SK-N-SH treated with all-trans-retinoic acid at 6 μM for 48 hours (cell line): ENCODE measurements around the gene ELMO1.

Source experiments
- ATAC-seq: fragments of 200-7000 bp; cut with Tn5 transposase; 3 replicates; pipeline ENCODE4 v1.9.1; 2020; ENCODE audit warnings: mild to moderate bottlenecking, moderate library complexity
- ARNTL ChIP-seq: fragments of 450-650 bp; formaldehyde crosslinking; IDR thresholded peaks from 2 replicates; pipeline ENCODE4 v1.5.0; 2020; ENCODE audit warnings: low read depth, mild to moderate bottlenecking, moderate library complexity, borderline replicate concordance
- CREB5 ChIP-seq: fragments of 250-450 bp; sonication (Bioruptor Pico); IDR thresholded peaks from 2 replicates; pipeline ENCODE4 v1.5.1; 2020; ENCODE audit warnings: low read depth, mild to moderate bottlenecking, moderate library complexity
- CSDC2 ChIP-seq: fragments of 250-450 bp; sonication (Bioruptor Pico); IDR thresholded peaks from 2 replicates; pipeline ENCODE4 v1.5.0; 2020; ENCODE audit warnings: mild to moderate bottlenecking, moderate library complexity
- CSRNP3 ChIP-seq: fragments of 250-450 bp; sonication (Bioruptor Pico); IDR thresholded peaks from 2 replicates; pipeline ENCODE4 v1.5.1; 2021; ENCODE audit warnings: mild to moderate bottlenecking, moderate library complexity
- ESRRG ChIP-seq: fragments of 250-450 bp; sonication (Bioruptor Pico); IDR thresholded peaks from 2 replicates; pipeline ENCODE4 v1.6.1; 2021; ENCODE audit warnings: mild to moderate bottlenecking
- GLIS3 ChIP-seq: fragments of 250-450 bp; sonication (Bioruptor Pico); IDR thresholded peaks from 2 replicates; pipeline ENCODE4 v1.5.0; 2020; ENCODE audit warnings: mild to moderate bottlenecking, moderate library complexity
- ISL1 ChIP-seq: fragments of 250-450 bp; sonication (Bioruptor Pico); IDR thresholded peaks from 2 replicates; pipeline ENCODE4 v2.1.2; 2022; ENCODE audit warnings: mild to moderate bottlenecking, moderate library complexity
- POU6F1 ChIP-seq: fragments of 250-450 bp; sonication (Bioruptor Pico); IDR thresholded peaks from 2 replicates; pipeline ENCODE4 v1.8.0; 2021; ENCODE audit warnings: low read depth, mild to moderate bottlenecking, moderate library complexity, borderline replicate concordance
- PPARA ChIP-seq: fragments of 250-450 bp; sonication (Bioruptor Pico); IDR thresholded peaks from 2 replicates; pipeline ENCODE4 v1.5.0; 2020; ENCODE audit warnings: mild to moderate bottlenecking, borderline replicate concordance
- RARB ChIP-seq: fragments of 250-450 bp; sonication (Bioruptor Pico); IDR thresholded peaks from 2 replicates; pipeline ENCODE4 v1.8.0; 2021; ENCODE audit warnings: mild to moderate bottlenecking, moderate library complexity
- SNAI2 ChIP-seq: fragments of 250-450 bp; sonication (Bioruptor Pico); IDR thresholded peaks from 2 replicates; pipeline ENCODE4 v1.5.0; 2020; ENCODE audit warnings: mild to moderate bottlenecking, moderate library complexity
- TCF4 ChIP-seq: fragments of 250-450 bp; sonication (Bioruptor Pico); IDR thresholded peaks from 2 replicates; pipeline ENCODE4 v1.8.0; 2021; ENCODE audit warnings: mild to moderate bottlenecking, moderate library complexity, borderline replicate concordance
- TOX ChIP-seq: fragments of 250-450 bp; sonication (Bioruptor Pico); IDR thresholded peaks from 2 replicates; pipeline ENCODE4 v1.8.0; 2021; ENCODE audit warnings: mild to moderate bottlenecking, moderate library complexity, borderline replicate concordance
- TSHZ2 ChIP-seq: fragments of 250-450 bp; sonication (Bioruptor Pico); IDR thresholded peaks from 2 replicates; pipeline ENCODE4 v1.5.0; 2020; ENCODE audit warnings: mild to moderate bottlenecking, moderate library complexity
- ZC3H10 ChIP-seq: fragments of 250-450 bp; sonication (Bioruptor Pico); IDR thresholded peaks from 2 replicates; pipeline ENCODE4 v1.5.1; 2021; ENCODE audit warnings: mild to moderate bottlenecking, moderate library complexity
- ZFP3 ChIP-seq: fragments of 250-450 bp; sonication (Bioruptor Pico); IDR thresholded peaks from 2 replicates; pipeline ENCODE4 v1.5.0; 2020; ENCODE audit warnings: mild to moderate bottlenecking, moderate library complexity
- ZFP30 ChIP-seq: fragments of 450-650 bp; formaldehyde crosslinking; IDR thresholded peaks from 2 replicates; pipeline ENCODE4 v1.5.0; 2022; ENCODE audit warnings: mild to moderate bottlenecking, moderate library complexity
- ZNF565 ChIP-seq: fragments of 450-650 bp; formaldehyde crosslinking; conservative IDR thresholded peaks from 2 replicates; pipeline ENCODE4 v1.5.0; 2020; ENCODE audit warnings: low read depth, mild to moderate bottlenecking, moderate library complexity
- ZNF70 ChIP-seq: fragments of 450-650 bp; formaldehyde crosslinking; IDR thresholded peaks from 2 replicates; pipeline ENCODE4 v1.5.0; 2020; ENCODE audit warnings: mild to moderate bottlenecking, moderate library complexity
- ZNF8 ChIP-seq: fragments of 450-650 bp; formaldehyde crosslinking; IDR thresholded peaks from 2 replicates; pipeline ENCODE4 v1.5.0; 2020; ENCODE audit warnings: mild to moderate bottlenecking, moderate library complexity

ELMO1 gene

GRCh38 chr7:36969376-36969775, 479.3 kb downstream of the ELMO1 start:
- no peak for TF ChIP-seq ZFP3 (CRISPR knock-in tag)
- no peak for TF ChIP-seq CSRNP3 (CRISPR knock-in tag)
- no peak for TF ChIP-seq TCF4
- TF ChIP-seq POU6F1 (CRISPR knock-in tag): no peak
- no peak for TF ChIP-seq SNAI2 (CRISPR knock-in tag)
- no peak for TF ChIP-seq ZNF70 (CRISPR knock-in tag)
- TF ChIP-seq ISL1 (CRISPR knock-in tag): no peak
- TF ChIP-seq CSDC2: no peak
- no peak for TF ChIP-seq ZC3H10 (CRISPR knock-in tag)
- TF ChIP-seq TSHZ2 (CRISPR knock-in tag): no peak
- TF ChIP-seq ZNF565: no peak
- TF ChIP-seq CREB5 (CRISPR knock-in tag): no peak
- TF ChIP-seq ARNTL (CRISPR knock-in tag): no peak
- no peak for TF ChIP-seq GLIS3 (CRISPR knock-in tag)
- no peak for TF ChIP-seq PPARA (CRISPR knock-in tag)
- TF ChIP-seq ZFP30 (CRISPR knock-in tag): no peak
- TF ChIP-seq TOX (CRISPR knock-in tag): no peak
- TF ChIP-seq ZNF8: no peak
- ATAC-seq: no peak

- peak; percentile 100 for ATAC-seq
- TF ChIP-seq TSHZ2 (CRISPR knock-in tag): peak; percentile 53; the same call in 1 of the 2 replicates
- no peak for TF ChIP-seq ESRRG (CRISPR knock-in tag)
Observed at GRCh38 chr7:36967387-36967786, 481.3 kb downstream of the ELMO1 start.

- TF ChIP-seq ISL1 (CRISPR knock-in tag): peak; percentile 81
- TF ChIP-seq SNAI2 (CRISPR knock-in tag): peak; percentile 73; the same call in 1 of the 2 replicates
- peak; percentile 27 for TF ChIP-seq ZNF8
- peak; percentile 93; the same call in 1 of the 2 replicates for TF ChIP-seq GLIS3 (CRISPR knock-in tag)
- TF ChIP-seq ZFP3 (CRISPR knock-in tag): no peak
- 0 out of 2 replicates have a peak, but pooled peaks have one; percentile 44 for TF ChIP-seq PPARA (CRISPR knock-in tag)
- TF ChIP-seq TSHZ2 (CRISPR knock-in tag): peak; percentile 94
- TF ChIP-seq RARB (CRISPR knock-in tag): no peak
- TF ChIP-seq ZFP30 (CRISPR knock-in tag): no peak
- TF ChIP-seq ZNF565: 0 out of 2 replicates have a peak, but pooled peaks have one; percentile 3
- 0 out of 2 replicates have a peak, but pooled peaks have one; percentile 51 for TF ChIP-seq CSRNP3 (CRISPR knock-in tag)
- TF ChIP-seq TCF4: peak; percentile 98
Observed at GRCh38 chr7:36966636-36967035, 482.0 kb downstream of the ELMO1 start.

More at GRCh38 chr7:36966636-36967035, 482.0 kb downstream of the ELMO1 start:
- peak; percentile 22; the same call in 1 of the 3 replicates for ATAC-seq
